Superior temporal gyrus (tissue), 1 donor: ENCODE results near the gene MYO10.

Experiments used
- DNase-seq: peaks from one replicate; pipeline ENCODE4 v3.0.0-alpha.2; 2016; ENCODE audit errors: extremely low spot score

MYO10 gene

GRCh38 chr5:16943846-16944678 lies 8.0 kb upstream of the MYO10 start:
- DNase-seq, result no peak

DNA sequence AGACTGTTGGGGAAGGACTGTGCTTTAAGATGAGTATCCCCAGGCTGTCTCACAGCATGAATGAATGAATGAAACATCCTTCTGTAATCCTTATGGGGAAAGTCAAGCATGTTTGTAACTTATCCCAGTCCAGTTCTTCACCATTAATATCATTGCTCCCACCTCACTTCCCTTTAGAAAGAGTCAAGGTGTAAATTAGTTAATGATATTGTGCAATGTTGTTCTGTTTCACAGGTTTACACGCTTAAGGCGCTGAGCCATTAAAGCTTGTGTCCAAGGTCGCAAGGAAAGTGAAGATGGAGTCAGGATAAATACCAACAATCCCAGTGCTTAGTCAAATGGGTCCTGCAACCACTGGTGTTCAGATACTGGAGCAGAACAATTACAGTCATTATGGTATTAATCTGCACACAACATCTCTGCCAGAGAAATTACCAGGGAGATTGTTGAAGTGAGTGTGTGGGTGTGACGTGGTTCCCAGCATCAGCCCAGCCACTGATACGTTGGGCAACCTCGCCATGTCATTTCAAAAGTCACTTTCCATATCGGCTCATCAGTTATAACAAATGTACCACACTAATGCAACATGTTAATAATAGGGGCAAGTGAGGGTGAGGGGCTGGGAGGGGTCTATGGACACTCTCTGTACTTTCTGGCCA lies 1.5 kb upstream of the MYO10 start:
- no peak for DNase-seq

GRCh38 chr5:16936989-16937438 lies 926 bp upstream of the MYO10 start:
- no peak for DNase-seq

DNA sequence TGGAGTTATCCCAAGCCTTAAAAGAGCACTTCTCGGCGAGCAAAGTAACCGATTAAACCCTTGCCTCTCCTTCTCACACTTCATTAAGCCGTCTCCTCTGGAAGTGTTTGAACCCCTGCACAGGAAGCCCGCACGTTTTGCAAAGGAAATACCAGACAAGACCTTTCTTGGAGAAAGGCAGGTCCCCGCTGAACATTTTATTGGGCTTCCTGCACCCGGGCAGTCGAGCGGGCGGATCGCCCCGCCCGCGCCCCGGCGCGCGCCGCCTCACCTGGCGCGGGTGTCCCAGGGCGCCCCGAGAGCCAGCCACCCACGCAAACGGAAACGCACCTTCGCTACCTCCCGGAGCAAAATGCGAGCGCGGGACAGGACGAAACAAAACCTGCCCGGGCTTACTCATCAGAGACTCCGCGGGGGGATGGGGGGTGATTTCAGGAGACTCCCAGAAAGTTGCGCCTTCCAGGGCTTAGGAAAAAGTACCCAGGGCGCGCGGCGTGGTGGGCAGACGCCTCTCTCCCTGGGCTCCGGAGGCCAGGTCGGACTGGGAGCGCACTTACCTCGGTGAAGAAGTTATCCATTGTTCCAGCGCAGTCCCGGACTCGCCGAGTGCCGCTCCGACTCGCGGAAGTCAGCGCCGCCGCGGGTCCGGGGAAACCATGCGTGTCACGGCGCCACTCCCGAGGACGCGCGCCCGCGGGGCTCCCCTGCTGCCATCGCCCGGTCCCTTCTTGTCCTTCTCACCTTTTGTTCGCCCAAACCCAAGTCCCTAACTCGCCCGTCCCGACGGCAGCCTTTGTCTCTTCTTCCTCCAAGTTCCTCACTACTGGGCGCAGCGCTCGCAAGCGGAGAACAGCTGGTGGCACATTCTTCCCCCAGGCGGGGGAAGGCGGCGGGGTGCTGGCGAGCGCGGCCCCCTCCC lies 598 bp downstream of the MYO10 start:
- no peak for DNase-seq

GRCh38 chr5:16934677-16935153 lies 1.4 kb downstream of the MYO10 start:
- DNase-seq, result no peak

DNA sequence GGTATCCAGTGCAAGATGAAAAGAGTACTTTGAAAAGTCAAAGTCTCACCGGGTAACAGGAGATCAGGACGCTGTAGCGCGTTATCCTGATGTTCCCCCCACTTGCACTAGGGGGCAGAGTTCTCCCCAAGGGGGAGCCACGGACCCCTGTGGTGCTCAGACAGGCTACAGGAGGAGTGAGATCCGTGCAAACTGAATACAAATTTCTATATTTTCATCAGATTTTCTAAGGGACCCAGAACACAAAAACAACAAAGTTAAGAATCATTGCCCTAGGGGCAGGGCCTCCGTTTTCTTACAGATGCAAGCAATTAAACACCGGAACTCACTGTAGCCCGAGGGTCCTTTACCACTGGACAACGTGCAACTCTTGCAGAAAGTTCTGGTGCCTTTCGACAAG lies 2.0 kb downstream of the MYO10 start:
- no peak for DNase-seq

- no peak for DNase-seq
Observed at GRCh38 chr5:16933337-16933736, 2.8 kb downstream of the MYO10 start.

DNA sequence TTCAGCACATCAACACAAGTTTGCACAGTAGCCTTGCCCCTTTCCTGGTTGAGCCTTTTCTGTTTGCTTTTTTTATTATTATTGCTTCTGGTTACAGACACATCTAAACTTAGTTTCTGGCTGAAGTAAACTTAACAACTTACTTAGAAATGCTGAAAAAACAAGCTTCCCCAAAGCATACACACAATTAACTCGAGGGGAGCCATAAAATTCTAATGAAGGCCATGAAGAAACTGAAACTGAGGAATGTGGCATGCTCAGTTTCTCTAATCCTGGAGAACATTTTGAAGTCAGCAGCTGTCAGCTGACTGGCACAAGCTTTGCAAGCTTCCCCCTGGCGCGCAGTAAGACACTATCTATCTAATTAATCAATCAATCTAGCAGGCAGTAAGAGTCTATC lies 3.7 kb downstream of the MYO10 start:
- DNase-seq, result no peak

DNA sequence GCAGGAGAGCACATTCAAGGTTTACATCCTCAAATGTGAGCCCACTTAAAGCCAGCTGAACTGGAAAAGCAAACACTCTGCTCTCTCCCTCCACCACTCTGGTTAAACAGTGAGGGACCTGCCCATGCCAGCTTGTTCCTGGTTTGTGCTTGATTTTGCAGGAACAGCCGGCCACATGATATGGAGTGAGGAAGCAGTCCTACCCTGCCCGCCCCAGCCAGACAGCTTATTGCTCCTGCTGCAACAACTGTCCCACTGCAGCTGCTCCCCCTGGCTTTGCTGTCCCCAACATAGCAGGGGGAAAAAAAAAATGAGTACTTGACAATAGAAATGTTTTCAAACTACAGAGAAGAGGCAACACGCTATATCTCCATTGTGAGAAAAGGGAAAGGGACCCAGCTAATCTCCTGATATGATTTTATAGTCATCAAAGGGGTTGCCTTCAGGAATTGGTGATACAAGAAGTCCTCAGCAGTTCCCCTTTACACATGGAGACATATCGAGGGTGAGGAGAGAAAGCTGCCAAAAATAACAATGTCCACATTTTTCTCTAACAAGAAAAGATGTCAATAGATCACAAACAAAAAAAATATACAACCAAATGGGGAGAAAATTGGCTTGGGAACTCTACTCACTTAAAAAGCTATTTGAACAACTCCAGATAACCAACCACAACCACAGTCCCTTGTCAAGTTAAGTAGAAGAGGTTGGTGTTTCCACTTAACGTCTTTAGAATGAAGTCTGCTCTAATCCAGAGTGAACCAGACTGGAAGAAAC lies 4.6 kb downstream of the MYO10 start:
- no peak for DNase-seq

- no peak for DNase-seq
Observed at GRCh38 chr5:16930496-16930895, 5.6 kb downstream of the MYO10 start.

DNA sequence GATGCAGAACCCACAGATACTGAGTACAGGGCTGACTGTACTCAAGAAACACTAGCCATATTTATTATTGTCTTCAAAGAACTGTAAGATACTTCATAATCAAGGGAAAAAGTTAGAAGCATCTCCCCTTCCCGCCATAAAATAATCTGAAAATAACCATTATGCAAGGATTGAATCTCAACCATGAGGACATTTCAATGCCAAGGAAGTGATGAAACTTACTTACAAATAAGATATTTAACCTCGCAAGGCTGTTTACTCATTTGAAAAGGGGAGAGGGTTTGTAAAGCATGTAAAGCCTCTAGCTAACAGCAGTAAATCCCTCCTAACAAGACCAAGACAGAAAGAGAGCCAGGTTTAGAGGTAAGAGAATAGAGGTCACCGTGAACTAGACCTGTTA lies 6.3 kb downstream of the MYO10 start:
- DNase-seq, result no peak

GRCh38 chr5:16929347-16929746 lies 6.7 kb downstream of the MYO10 start:
- no peak for DNase-seq

GRCh38 chr5:16927613-16928012 lies 8.5 kb downstream of the MYO10 start:
- no peak for DNase-seq

GRCh38 chr5:16926417-16926816 lies 9.7 kb downstream of the MYO10 start:
- no peak for DNase-seq

- DNase-seq, result no peak
Observed at GRCh38 chr5:16924206-16924605, 11.9 kb downstream of the MYO10 start.

- no peak for DNase-seq
Observed at GRCh38 chr5:16922430-16922829, 13.7 kb downstream of the MYO10 start.

DNA sequence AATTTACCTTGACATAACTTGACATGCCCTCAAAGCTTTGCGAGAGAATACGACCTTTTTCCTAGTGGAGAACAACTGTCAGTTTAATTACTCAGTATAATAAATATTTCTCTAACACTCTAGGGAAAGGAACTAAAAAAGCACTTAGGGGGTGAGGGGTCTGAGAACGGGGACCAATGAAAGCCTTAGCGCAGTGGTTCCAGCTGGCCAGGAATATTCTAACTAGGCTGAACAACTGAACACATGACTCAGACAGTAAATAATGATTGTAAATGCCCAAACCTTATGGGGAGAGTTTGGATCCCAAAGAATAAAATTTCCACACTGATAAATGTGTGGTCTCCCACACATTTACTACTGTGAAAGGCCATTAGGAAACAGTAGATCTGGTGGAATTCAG lies 14.9 kb downstream of the MYO10 start:
- no peak for DNase-seq

DNA sequence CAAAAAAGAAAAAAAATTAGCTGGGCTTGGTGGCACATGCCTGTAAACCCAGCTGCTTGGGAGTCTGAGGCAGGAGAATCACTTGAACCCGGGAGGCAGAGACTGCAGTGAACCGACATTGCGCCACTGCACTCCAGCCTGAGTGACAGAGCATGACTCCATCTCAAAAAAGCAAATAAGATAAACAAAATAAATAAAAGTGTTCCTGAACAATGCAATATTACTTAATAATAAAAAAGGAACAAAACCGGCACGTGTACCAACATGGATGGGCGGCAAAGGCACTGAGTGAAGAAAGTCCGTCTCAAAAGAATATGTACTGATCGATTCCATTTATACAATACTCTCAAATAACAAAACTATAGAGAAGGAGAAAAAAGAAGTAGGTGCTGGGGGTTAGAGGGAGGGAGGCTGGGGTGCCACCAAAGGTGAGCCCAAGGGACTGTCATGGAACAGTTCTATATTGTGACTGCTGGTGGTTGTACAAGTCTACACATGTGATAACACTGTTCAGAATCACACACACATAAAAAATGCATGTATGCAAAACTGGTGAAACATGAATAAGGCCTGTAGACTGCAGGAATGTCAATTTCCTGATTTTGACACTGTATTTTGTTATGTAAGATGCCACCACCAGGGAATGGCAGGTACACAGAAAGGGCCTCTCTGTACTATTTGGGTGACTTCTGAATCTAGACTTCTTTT lies 15.8 kb downstream of the MYO10 start:
- DNase-seq, result no peak

- DNase-seq, result no peak
Observed at GRCh38 chr5:16918891-16919671, 17.0 kb downstream of the MYO10 start.

DNA sequence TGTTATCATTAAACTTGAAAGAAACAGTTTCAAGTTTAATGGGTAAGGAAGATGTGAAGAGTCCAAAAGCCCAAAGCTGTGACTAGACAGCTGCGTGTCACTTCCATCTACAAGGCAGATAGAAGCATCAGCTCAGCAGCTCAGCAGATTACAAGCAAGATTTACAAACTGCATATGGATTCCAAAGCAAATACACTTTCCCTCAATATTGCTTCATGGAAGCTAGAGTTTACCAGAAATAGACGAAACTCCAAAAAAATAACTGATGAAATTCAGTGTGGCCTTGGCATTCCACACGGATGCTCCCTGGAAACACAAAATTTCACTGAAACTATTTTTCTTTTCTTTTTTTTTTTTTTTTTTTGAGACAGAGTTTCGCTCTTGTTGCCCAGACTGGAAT lies 17.9 kb downstream of the MYO10 start:
- DNase-seq, result no peak
